Stomach smooth muscle (tissue), 2 donors: ENCODE results near the gene TNFRSF11A.
A peak's percentile ranks its signal among the peaks of the same experiment; 100 is the strongest.

Source experiments
- H3K27ac ChIP-seq: one replicate; pipeline ENCODE4 v1.7.0; 2013; ENCODE audit warnings: mild to moderate bottlenecking, low read length, inconsistent platforms
- H3K27me3 ChIP-seq, 2 donors: one replicate each; pipeline ENCODE4 v1.7.0; 2013; ENCODE audit warnings: low read length in 2 of 2; ENCODE audit not compliant: insufficient read depth in 2 of 2, control insufficient read depth in 1 of 2
- H3K36me3 ChIP-seq, 2 donors: one replicate each; pipeline ENCODE4 v1.7.0; 2013; ENCODE audit warnings: low read length in 2 of 2; ENCODE audit not compliant: control insufficient read depth in 2 of 2, insufficient read depth in 2 of 2
- H3K4me1 ChIP-seq: one replicate; pipeline ENCODE4 v1.7.0; 2013; ENCODE audit warnings: low read length; ENCODE audit not compliant: control insufficient read depth, insufficient read depth
- H3K4me3 ChIP-seq, 2 donors: one replicate each; pipeline ENCODE4 v1.7.0; 2013; ENCODE audit warnings: low read length in 2 of 2
- H3K9ac ChIP-seq, 2 donors: one replicate each; pipeline ENCODE4 v1.7.0; 2013; ENCODE audit warnings: low read length in 2 of 2, mild to moderate bottlenecking in 1 of 2
- H3K9me3 ChIP-seq, 2 donors: one replicate each; pipeline ENCODE4 v1.7.0; 2013; ENCODE audit warnings: low read length in 2 of 2; ENCODE audit not compliant: control insufficient read depth in 2 of 2
- donor health status: healthy.
- donor health status: Pancreatic carcinoma.

TNFRSF11A gene

DNA sequence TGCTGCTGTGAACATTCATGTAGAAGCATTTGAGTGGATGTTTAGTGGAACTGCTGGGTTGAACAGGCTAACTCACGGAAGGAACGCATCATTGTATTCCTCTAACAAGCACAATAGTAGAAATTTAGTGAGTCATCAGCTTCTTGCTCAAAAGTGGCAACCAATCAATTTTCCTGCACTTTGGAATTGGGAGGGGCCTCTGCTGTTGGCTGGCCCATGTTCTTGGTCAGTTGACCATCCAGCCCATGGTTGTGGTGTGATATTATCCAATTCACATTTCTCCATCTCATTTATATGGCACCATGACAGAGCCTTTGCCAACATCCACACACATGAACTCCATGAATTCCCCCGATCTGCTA is 95.0 kb downstream of the TNFRSF11A start:
- Histone ChIP-seq H3K4me1 (no peaks in the 10 kb centered on the region), H3K27me3 (no peaks in the 10 kb centered on the region), H3K4me3 (no peak overlapping the region), H3K9ac (no peak overlapping the region), H3K27ac (no peak overlapping the region), H3K9me3 (no peaks in the 10 kb centered on the region), H3K36me3 (no peaks in the 10 kb centered on the region)

DNA sequence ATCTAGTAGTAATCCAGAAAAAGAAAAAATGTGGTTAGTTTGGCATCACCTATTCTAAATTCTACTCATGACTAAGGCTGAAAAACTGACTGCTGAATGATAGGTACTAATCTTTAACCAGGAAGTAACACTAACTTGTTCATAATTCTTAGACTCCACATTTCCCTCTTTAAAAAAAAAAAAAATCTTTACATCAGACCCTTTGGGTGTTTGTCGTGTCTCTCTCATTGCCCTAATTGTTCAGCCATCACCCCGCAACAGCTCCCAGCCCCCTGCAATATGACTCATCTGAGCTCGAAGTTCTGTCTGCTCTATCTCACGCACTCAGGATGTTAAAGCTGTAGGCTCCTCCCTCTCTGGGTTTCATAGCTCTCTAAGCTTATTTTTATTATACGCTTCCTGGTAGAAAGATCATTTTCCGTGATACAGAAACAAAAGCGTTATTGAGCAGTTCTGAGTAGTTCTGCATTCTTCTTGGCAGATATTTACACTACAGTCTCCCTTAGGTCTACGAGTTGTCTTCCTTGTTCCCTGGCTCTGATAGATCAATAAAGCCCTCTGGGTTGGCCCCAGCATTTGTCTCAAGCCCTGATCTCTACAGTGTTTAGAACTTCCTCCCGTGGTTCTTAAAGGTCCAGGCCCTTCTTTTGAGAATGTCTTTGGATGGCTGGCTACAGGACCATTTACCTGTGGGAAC is 95.6 kb downstream of the TNFRSF11A start:
- no peaks in the 10 kb centered on the region for H3K4me1 ChIP-seq
- peak overlapping the region; percentile 9 to 27 for H3K4me3 ChIP-seq
- H3K36me3 ChIP-seq: no peaks in the 10 kb centered on the region
- no peaks in the 10 kb centered on the region for H3K9me3 ChIP-seq
- H3K27ac ChIP-seq: no peak overlapping the region
- no peak overlapping the region for H3K9ac ChIP-seq
- H3K27me3 ChIP-seq: no peaks in the 10 kb centered on the region

DNA sequence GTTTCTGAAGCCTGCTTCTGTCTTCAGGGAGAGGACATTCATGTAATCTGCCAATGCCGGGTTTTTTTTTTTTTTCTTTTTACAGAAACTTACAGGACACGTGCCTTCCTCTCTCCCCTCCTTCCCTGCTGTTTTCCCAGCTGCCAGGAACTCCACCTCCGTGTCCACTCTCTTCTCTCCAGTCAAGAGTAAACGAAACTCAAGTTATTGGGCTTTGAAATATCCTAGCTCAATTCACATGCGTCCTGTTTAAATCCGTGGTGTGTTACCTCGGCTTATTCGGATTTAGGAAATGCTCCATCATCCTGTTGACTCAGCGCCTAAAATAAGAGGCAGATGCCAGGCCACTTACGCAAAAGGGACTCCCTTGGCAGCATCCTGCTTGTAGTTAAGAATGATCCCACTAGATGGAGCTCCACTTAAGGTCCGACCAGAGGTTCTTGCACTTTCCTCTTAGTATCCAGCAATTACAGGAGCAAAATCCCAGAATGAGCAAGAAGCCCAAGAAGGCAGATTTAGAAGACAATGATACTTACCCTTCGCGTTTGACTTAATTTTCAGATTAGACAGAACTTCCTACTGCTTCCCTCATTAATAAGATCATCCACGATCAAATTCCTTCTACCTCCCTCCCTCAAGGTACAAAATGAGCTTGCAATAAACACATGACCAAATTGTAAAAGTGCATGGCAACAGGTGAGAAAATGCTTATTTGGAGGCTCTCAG is 100.5 kb downstream of the TNFRSF11A start:
- H3K27ac ChIP-seq: peak overlapping the region; percentile 64
- H3K9ac ChIP-seq: peak overlapping the region; percentile 68 to 70
- no peaks in the 10 kb centered on the region for H3K4me1 ChIP-seq
- peak overlapping the region; percentile 66 to 75 for H3K4me3 ChIP-seq
- H3K9me3 ChIP-seq: no peaks in the 10 kb centered on the region
- H3K36me3 ChIP-seq: no peaks in the 10 kb centered on the region
- H3K27me3 ChIP-seq: no peaks in the 10 kb centered on the region

DNA sequence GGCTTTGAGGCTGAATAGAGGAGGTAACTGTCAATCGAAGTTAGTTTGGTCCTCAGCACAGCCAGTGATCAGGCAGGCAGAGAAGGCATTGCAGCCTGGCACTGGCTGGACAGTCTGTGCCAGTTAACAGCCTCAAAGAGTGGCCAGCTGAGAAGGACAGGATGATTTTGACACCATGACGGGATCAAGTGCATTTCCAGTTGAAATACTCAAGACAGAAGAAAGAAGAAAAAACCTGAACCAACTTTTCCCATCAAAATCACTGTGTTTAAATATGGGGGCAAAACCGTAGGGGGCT is 101.0 kb downstream of the TNFRSF11A start:
- Histone ChIP-seq H3K4me1 (no peaks in the 10 kb centered on the region), H3K27ac (no peak overlapping the region), H3K4me3 (no peak overlapping the region), H3K9ac (no peak overlapping the region), H3K27me3 (no peaks in the 10 kb centered on the region), H3K9me3 (no peaks in the 10 kb centered on the region), H3K36me3 (no peaks in the 10 kb centered on the region)

DNA sequence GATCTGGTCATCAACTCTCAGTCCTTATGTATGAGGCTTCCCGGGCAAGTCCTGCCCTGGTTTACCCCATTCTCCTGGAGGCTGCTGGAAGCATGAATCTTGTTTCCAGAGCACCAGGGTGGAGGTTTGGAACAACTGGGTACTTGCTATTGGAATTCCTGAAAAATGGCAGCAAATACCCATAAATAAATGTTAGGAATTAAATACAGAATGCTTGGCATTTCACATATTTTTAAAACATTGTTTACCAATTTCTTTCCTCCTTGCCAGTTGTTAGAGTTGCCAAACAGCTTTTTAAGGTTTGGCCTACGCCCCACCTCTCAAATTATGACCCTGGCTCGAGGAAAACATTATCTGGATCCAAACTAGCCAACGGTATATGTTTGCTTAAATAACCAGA is 107.1 kb downstream of the TNFRSF11A start:
- Histone ChIP-seq H3K9ac (no peak overlapping the region), H3K4me3 (no peak overlapping the region), H3K27ac (no peak overlapping the region), H3K36me3 (no peaks in the 10 kb centered on the region), H3K27me3 (no peaks in the 10 kb centered on the region), H3K9me3 (no peaks in the 10 kb centered on the region), H3K4me1 (peaks cover 3% of the 10 kb centered on the region)

DNA sequence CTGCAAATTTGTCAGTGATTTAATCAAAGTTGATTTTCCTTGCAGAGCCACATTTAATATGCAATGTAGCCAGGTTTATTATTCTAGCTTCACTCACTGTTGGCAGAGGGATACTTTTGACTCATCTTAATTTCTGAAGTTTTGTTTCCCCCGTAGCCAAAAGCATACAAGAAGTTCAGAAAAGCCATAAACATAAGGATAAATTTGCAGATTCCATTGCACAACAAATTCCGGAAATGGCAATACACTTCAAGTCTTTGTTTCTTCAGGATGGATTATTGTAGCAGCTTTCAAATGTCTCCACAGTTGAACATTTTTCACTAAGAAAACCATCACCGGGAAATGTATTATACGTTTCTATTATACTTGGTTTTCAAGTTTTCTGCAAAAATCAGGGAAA is 109.7 kb downstream of the TNFRSF11A start:
- Histone ChIP-seq H3K9ac (no peak overlapping the region), H3K9me3 (no peaks in the 10 kb centered on the region), H3K36me3 (no peaks in the 10 kb centered on the region), H3K27me3 (no peaks in the 10 kb centered on the region), H3K27ac (no peak overlapping the region), H3K4me3 (no peak overlapping the region), H3K4me1 (peaks cover 9% of the 10 kb centered on the region)

DNA sequence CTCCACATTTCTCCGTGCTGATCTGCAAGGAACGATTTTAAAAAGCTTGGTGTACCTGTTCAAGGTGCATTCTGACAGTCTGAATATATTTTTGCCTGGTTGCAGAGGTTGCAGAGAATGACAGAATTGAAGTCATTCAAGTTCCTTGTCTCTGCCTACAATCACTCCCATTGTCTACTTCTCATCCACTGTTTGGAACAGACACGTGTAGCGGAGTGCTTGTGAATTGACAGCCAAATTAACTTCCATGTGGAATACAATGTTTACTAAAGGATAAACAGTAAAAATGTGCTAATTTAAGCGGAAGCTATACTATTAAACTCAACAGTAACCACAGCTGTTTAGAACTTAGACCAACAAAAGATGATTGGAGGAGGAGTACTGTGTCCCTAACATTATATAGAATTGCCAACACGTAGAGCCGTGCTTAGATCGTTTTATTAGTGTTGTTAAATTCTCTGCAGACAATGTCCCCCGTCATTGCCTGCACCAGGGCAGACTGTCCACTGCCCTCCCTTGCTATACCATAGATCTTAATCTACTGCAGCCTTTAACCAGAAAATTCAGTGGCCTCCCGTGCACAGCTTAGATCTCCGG is 110.4 kb downstream of the TNFRSF11A start:
- no peaks in the 10 kb centered on the region for H3K36me3 ChIP-seq
- peaks cover 9% of the 10 kb centered on the region for H3K4me1 ChIP-seq
- H3K9me3 ChIP-seq: no peaks in the 10 kb centered on the region
- no peaks in the 10 kb centered on the region for H3K27me3 ChIP-seq
- H3K9ac ChIP-seq: no peak overlapping the region
- H3K27ac ChIP-seq: no peak overlapping the region
- H3K4me3 ChIP-seq: no peak overlapping the region

DNA sequence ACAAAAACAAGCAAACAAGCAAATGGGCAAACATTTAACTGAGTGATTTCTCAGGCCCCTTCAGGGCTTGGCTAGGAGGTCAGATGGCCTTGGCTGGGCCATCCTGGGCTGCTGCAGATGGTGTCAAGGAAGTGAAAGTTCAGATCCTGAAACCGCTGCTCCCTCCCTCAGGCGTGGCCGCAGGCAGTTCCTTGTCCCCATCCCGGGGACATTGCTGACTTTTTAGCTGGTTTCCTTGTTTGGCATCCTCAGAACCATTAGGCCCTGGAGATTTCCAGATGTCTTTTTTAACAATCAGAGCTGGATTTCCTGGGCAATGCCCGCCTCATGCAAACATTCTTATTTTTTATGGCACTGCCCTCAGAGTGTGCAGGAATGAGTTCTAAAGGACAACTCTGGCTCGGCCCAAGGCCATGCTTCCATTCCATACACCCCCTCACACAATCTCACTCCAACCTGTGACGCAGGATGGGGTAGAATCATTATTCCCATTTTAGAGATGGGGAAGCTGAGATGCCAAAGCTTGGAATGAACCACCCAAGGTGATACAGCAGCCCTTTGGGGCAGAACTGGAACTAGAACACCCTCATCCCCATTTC is 111.6 kb downstream of the TNFRSF11A start:
- H3K9ac ChIP-seq: no peak overlapping the region
- peaks cover 9% of the 10 kb centered on the region for H3K4me1 ChIP-seq
- no peaks in the 10 kb centered on the region for H3K36me3 ChIP-seq
- no peak overlapping the region for H3K4me3 ChIP-seq
- H3K9me3 ChIP-seq: no peaks in the 10 kb centered on the region
- no peak overlapping the region for H3K27ac ChIP-seq
- no peaks in the 10 kb centered on the region for H3K27me3 ChIP-seq

DNA sequence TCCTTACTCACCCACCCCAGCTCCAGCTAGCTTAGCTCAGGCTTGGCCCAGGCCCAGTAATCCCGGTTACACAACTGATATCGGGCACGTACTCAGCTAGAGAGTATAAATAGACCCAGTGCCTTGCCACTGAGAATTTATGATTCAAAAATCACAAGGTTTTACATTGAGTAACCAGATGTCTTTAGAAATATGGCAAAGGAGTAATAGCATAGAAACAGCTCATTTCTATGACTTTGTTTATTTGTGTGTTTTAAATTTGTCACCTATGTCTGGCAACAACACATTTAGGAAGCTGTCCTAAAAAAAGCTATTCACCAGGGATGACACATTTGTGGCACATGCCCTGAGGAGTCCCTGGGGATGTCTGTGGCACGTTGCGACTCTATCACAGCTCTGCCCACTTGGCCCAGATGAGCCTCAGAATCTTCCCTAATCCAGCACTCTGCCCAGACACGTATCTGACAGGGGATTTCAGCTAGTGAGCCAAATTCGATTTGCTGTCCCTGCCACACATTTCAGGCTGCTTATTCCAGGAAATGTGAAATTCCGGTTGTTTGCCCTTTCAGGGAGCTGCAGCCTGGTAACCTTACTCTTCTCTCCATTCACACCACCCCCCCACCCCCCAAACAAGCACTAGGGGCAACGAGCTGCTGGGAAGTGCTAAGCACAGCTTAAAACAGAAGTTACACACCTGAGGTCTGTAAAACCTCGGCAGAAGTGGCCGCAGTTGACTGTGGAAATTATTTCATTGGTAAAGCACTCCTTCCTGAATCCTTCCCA is 112.3 kb downstream of the TNFRSF11A start:
- no peak overlapping the region for H3K27ac ChIP-seq
- no peak overlapping the region for H3K4me3 ChIP-seq
- H3K9ac ChIP-seq: no peak overlapping the region

DNA sequence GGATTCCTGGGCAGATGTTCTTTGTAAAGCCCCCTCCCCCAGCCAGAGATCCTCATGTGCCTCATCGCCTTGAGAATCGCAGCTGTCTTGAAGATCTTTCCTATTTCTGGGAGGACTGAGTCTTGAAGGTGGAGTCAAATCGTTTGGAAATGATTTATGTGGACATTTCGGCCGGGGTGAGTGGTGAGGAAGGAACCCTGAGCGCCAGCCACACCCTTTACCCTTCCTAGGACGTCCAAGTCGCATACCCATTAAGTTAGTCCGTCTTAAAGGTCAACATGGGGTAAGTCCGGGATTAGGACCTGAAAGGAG is 112.9 kb downstream of the TNFRSF11A start:
- Histone ChIP-seq H3K4me3 (no peak overlapping the region), H3K4me1 (peaks cover 9% of the 10 kb centered on the region), H3K9ac (no peak overlapping the region), H3K27ac (no peak overlapping the region), H3K36me3 (no peaks in the 10 kb centered on the region), H3K27me3 (no peaks in the 10 kb centered on the region), H3K9me3 (no peaks in the 10 kb centered on the region)

More for the DNA sequence above, 112.3 kb downstream of the TNFRSF11A start:
- peaks cover 9% of the 10 kb centered on the region for H3K4me1 ChIP-seq
- no peaks in the 10 kb centered on the region for H3K27me3 ChIP-seq
- H3K9me3 ChIP-seq: no peaks in the 10 kb centered on the region
- no peaks in the 10 kb centered on the region for H3K36me3 ChIP-seq
